Activated T-helper 1 cell treated with anti-CD3 and anti-CD28 coated beads, Interleukin-12 subunit alpha, Interleukin-12 subunit beta, Interleukin-2, Interleukin-4 antibody, amounts not matched to agents 30 ng/mL and 10 ng/mL and 1 ng/mL, durations not matched to agents 14 hours and 24 hours and 36 hours (primary cell): Measurements from ENCODE around the gene USP17L11. TPM values are rescaled to one million over a fixed set of nuclear protein-coding genes. Genes with fewer than 3 reads are reported as not detected.
"Not testable (repeated sequence)": the region's sequence is repeated elsewhere in the genome, so short reads cannot be mapped to it uniquely, and the experiment has no call there.

ENCODE experiments used
- DNase-seq: peaks from one replicate; pipeline ENCODE4 v3.0.0; 2021; ENCODE audit warnings: low spot score
- H3K27ac Mint-ChIP-seq: one replicate; pipeline ENCODE4 v1.8.0; 2021; ENCODE audit warnings: mild to moderate bottlenecking, mixed read lengths
- H3K27me3 Mint-ChIP-seq: one replicate; pipeline ENCODE4 v1.8.0; 2022; ENCODE audit warnings: mild to moderate bottlenecking, moderate library complexity, mixed read lengths; ENCODE audit not compliant: insufficient read depth
- H3K36me3 Mint-ChIP-seq: one replicate; pipeline ENCODE4 v1.8.0; 2021; ENCODE audit warnings: low read depth, mixed read lengths
- H3K4me1 Mint-ChIP-seq: one replicate; pipeline ENCODE4 v1.8.0; 2021; ENCODE audit warnings: low read depth, mixed read lengths
- H3K4me3 Mint-ChIP-seq: one replicate; pipeline ENCODE4 v1.8.0; 2021; ENCODE audit warnings: mild to moderate bottlenecking, moderate library complexity, mixed read lengths
- H3K9me3 Mint-ChIP-seq: one replicate; pipeline ENCODE4 v1.8.0; 2021; ENCODE audit warnings: mixed read lengths
- intact Hi-C: fragments of 100-400 bp; cut with micrococcal nuclease; formaldehyde crosslinking; loops from one replicate; pipeline ENCODE4 v1.15.1; 2024
- total RNA-seq: library from RNA; stranded (reverse); gene quantifications from 2 replicates; pipeline ENCODE4 v1.2.3, GENCODE V29; 2022

The USP17L11 gene
- total RNA-seq, 1 donor from 2014 or later, result not detected

- intact Hi-C loops, H3K27ac Mint-ChIP-seq, H3K36me3 Mint-ChIP-seq, H3K4me1 Mint-ChIP-seq, H3K9me3 Mint-ChIP-seq, DNase-seq, H3K27me3 Mint-ChIP-seq, H3K4me3 Mint-ChIP-seq: not testable (repeated sequence)
These were observed 42.6 kb downstream of the USP17L11 start, which contains the start of gene USP17L20 for GRCh38 chr4:9257824-9258223. Gene USP17L20 (plus strand): TSS chr4:9258124. CDS start chr4:9258124, 0 bp downstream.

- H3K36me3 Mint-ChIP-seq, result not testable (repeated sequence)
These were observed 47.4 kb downstream of the USP17L11 start, which contains the start of gene USP17L21 for GRCh38 chr4:9262572-9262971. Gene USP17L21 (plus strand): TSS chr4:9262872. CDS start chr4:9262872, 0 bp downstream.

More at GRCh38 chr4:9262572-9262971, 47.4 kb downstream of the USP17L11 start, which contains the start of gene USP17L21:
- H3K4me3 Mint-ChIP-seq, intact Hi-C loops, H3K9me3 Mint-ChIP-seq, H3K4me1 Mint-ChIP-seq, H3K27ac Mint-ChIP-seq, DNase-seq, H3K27me3 Mint-ChIP-seq: not testable (repeated sequence)

Other genes with a start within 250 kb of the USP17L11 start
- not detected in 2 replicates for gene FAM90A26, start 45.0 kb upstream of the USP17L11 start, total RNA-seq
- gene USP17L10, start 4.7 kb upstream of the USP17L11 start, total RNA-seq, result not detected in 2 replicates
- gene USP17L12, start 4.7 kb downstream of the USP17L11 start, total RNA-seq, result not detected in 2 replicates
- gene USP17L13, start 9.5 kb downstream of the USP17L11 start, total RNA-seq, result not detected in 2 replicates
- not detected in 2 replicates for gene USP17L15, start 19.0 kb downstream of the USP17L11 start, total RNA-seq
- not detected in 2 replicates for gene USP17L17, start 28.5 kb downstream of the USP17L11 start, total RNA-seq
- gene USP17L18, start 33.2 kb downstream of the USP17L11 start, total RNA-seq, result not detected in 2 replicates
- gene USP17L19, start 38.0 kb downstream of the USP17L11 start, total RNA-seq, result not detected in 2 replicates
- gene USP17L20, start 42.7 kb downstream of the USP17L11 start, total RNA-seq, result not detected in 2 replicates
- gene USP17L21, start 47.5 kb downstream of the USP17L11 start, total RNA-seq, result not detected in 2 replicates
- not detected in 2 replicates for gene USP17L22, start 52.2 kb downstream of the USP17L11 start, total RNA-seq
- not detected in 2 replicates for gene USP17L24, start 109.8 kb downstream of the USP17L11 start, total RNA-seq
- gene USP17L25, start 114.5 kb downstream of the USP17L11 start, total RNA-seq, result not detected in 2 replicates
- not detected in 2 replicates for gene USP17L26, start 119.3 kb downstream of the USP17L11 start, total RNA-seq
- gene USP17L5, start 124.0 kb downstream of the USP17L11 start, total RNA-seq, result not detected in 2 replicates
- not detected in 2 replicates for gene USP17L27, start 128.7 kb downstream of the USP17L11 start, total RNA-seq
- gene USP17L28, start 133.5 kb downstream of the USP17L11 start, total RNA-seq, result not detected in 2 replicates
- not detected in 2 replicates for gene USP17L29, start 138.2 kb downstream of the USP17L11 start, total RNA-seq
- gene USP17L30, start 147.7 kb downstream of the USP17L11 start, total RNA-seq, result not detected in 2 replicates
- gene DEFB131A, start 229.0 kb downstream of the USP17L11 start, total RNA-seq, result not detected in 2 replicates